CD4-positive, alpha-beta T cell treated with Interleukin-15 for 4 hours (primary cell): ENCODE data around the gene TTLL10.
"Not testable (repeated sequence)": the region's sequence is repeated elsewhere in the genome, so short reads cannot be mapped to it uniquely, and the experiment has no call there.

ENCODE experiments used
- DNase-seq: peaks from one replicate; pipeline ENCODE4 v3.0.0-alpha.2; 2020; ENCODE audit warnings: low spot score

Gene TTLL10

DNA sequence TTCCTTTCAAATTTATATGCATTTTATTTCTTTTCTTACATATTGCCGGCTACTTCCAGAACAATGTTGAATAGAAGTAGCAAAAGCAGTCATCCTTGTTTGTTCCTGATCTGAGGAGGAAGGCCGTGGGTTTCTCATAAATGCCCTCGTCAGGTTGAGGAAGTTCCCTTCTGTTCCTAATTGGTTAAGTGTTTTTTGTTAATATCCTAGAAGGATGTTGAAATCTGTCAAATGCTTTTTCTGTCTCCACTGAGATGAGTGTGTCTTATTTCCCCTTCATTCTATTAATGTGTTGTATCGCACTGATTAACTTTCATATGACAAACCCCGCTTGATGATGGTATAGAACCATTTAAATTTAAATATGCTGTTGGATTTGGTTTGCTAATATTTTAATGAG is 15.4 kb downstream of the TTLL10 start:
- no peak for DNase-seq

DNA sequence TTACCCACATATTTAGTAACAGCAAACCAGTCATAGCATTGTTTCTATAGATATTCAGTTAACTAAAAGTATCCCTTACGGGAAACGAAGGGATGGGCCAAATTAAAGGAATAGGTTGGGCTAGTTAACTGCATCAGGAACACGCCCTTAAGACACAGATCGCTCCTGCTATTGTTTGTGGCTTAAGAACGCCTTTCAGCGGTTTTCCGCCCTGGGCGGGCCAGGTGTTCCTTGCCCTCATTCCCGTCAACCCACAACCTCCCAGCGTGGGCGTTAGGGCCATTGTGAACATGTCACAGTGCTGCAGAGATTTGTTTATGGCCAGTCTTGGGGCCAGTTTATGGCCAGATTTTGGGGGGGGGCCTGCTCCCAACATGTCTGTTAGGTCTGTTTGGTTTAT is 18.1 kb downstream of the TTLL10 start:
- no peak for DNase-seq

DNA sequence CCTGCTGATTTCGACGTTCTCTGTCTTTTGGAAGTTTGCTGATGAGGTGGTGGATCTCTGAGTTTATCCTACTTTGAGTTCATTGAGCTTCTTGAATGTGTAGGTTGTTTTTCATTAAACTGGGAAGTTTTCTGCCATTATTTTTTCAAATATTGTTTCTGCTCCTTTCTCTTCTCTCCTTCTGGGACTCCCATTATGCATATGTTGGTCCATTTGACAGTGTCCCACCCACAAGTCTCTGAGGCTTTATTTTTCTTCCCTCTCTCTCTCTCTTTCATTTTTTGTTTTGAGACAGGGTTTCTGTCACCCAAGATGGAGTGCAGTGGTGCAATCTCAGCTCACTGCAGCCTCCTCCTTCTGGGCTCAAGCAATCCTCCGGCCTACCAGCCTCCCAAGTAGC is 21.0 kb downstream of the TTLL10 start:
- no peak for DNase-seq

DNA sequence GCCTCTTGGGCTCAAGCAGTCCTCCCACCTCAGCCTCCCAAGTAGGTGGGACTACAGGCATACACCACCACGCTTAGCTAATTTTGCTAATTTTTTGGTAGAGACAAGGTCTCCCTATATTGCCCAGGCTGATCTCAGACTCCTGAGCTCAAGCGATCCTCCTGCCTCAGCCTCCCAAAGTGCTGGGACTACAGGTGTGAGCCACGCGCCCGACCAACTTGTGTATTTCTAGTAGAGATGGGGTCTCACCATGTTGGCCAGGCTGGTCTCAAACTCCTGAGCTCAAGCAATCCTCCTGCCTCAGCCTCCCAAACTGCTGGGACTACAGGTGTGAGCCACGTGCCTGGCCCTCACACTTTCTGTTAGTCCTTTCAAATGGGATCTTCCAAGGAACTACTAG is 22.0 kb downstream of the TTLL10 start:
- DNase-seq: not testable (repeated sequence)

DNA sequence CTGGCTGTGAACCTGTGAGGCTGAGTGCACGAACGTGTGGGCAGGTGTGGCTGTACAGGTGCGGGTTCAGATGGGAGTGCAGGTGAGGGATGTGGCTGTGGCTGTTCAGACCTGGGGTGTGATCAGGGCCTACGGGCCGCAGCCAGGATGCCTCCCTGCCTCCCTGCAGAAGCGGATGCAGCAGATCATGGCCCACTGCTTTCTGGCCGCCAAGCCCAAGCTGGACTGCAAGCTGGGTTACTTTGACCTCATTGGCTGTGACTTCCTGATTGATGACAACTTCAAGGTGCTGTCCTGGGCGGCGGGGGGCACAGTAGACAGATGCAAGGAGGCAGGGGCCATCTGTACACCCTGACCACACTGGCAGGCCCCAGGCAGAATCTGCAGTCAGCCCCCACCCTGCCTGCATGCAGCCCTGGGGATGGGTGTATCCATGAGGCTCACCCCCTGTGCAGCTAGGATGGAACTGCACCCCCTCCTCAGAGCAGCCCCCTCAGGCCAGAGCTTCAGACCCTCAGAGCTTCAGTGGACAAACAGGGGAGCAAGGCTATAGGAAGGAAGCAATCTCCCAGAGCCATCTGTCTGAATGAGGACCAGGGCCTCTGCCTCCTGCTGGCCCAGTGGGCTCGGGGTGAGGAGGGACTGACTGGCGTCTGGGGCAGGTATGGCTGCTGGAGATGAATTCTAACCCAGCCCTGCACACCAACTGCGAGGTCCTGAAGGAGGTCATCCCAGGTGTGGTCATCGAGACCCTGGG is 22.9 kb downstream of the TTLL10 start:
- no peak for DNase-seq

DNA sequence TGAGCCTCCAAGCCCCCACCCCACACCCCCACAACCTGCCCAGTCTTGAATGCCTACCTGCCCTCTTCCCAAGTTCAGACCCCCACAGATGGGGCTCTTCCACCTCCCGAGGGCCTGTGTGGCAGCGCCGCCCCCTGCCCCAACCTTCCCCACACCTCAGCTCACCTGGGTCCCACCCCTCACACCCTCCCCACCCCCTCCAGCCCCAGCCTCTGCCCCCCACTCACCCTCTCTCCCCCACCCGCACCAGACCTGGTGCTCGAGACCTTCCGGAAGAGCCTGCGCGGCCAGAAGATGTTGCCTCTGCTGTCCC is 23.5 kb downstream of the TTLL10 start:
- DNase-seq: no peak

DNA sequence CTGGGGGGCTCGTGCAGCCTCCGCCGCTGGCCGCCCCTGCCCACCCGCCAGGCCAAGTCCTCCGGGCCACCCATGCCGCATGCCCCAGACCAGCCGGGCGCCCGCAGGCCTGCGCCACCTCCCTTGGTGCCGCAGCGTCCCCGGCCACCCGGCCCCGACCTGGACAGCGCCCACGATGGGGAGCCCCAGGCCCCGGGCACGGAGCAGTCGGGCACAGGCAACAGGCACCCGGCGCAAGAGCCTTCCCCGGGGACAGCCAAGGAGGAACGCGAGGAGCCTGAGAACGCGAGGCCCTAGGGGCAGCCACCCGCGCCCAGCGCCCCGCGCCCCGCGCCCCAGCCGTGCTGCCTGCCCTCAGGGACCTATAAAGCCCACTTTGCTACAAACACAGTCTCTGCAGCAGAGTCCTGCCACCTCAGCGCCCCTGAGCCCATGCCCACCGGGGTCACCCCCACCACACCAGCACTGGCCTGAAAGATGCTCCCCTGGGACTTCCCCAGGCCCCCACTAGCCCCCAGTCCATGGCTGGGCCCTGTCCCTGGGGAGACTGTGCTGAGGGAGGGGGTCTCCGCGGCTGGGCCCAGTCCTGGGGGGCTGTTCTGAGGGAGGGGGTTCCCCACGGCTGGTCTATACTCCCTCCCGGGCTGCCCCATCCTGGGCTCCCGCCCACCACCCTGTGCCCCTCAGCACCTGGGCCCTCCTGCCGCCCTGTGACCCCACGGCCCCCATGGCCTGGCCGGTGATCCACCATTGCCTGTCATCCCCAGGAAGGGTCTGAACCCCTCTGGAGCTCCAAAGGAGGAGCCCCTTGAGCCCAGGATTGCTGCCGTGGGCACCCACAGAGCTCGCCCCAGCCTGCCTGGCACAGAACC is 24.1 kb downstream of the TTLL10 start:
- DNase-seq: no peak

DNA sequence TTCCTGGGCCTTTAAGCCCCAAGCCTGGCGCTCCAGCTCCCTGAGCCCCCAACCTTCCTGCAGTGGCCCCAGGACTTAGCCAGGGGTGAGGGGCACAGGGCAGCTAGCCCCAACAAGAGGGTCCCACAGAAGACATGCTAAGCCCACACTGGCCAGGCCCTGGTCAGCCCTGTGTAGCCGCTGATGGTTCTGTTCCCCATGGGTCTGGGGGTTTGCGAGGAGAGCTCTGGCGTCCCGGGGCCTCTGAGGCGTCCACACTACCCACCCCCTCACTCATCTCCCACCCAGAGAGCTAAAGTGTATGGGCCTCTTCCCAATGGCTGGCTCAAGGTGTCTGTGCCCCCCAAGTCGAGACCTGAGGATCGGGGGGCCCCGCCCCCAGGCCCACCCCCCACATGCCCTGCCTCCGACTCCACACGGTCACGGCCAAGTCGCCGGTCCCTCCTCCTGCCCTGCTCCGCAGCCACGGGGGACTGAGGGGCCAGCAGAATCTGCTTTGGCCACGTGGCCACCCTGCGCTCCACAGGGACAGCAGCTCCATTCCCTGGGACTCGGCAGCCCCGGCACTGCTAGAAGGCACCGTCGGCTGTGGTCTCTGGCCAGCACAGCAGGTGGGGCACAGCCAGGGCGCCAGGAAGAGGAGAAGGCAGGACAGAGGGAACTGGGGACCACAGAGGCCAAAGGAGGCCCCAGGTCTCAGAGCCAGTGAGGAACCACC is 24.9 kb downstream of the TTLL10 start:
- DNase-seq: no peak

DNA sequence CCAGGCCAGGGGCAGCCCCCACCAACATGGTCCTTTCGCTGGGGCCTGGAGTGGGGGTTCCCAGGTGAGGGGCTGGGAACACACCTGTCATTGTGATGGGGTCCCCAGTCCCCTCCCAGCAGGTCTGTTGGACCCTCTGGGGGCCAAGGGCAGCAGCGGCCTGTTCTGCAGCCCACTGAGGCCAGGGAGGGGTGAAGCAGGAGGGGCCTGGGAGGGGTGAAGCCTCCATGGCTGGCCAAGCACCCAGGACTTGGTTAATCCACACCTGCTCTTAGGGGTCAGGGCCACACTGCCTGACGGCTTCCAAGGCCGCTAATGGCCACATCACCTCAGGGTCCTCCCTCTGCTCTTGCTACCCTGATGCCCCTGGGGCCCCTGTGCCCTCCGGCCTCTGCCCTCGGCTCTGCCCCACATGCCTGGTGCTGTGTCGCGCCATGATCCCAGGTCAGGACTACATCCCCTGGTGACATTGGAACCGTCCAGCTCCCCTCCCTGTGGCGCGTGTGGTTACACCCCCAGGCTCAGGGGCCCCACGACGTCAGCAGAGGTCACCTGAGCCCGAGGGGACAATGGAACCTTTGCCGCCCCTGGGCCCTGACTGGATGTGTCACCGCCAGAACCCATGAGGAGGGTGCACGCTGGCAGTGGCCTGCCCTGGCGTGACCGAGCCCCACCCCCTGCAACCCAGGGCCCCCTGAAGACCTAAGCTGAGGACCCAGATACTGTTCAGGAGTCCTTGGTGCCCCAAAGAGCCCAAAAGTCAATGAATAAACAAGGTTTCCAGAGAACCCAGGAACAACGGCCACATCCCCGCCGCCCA is 25.7 kb downstream of the TTLL10 start:
- no peak for DNase-seq

DNA sequence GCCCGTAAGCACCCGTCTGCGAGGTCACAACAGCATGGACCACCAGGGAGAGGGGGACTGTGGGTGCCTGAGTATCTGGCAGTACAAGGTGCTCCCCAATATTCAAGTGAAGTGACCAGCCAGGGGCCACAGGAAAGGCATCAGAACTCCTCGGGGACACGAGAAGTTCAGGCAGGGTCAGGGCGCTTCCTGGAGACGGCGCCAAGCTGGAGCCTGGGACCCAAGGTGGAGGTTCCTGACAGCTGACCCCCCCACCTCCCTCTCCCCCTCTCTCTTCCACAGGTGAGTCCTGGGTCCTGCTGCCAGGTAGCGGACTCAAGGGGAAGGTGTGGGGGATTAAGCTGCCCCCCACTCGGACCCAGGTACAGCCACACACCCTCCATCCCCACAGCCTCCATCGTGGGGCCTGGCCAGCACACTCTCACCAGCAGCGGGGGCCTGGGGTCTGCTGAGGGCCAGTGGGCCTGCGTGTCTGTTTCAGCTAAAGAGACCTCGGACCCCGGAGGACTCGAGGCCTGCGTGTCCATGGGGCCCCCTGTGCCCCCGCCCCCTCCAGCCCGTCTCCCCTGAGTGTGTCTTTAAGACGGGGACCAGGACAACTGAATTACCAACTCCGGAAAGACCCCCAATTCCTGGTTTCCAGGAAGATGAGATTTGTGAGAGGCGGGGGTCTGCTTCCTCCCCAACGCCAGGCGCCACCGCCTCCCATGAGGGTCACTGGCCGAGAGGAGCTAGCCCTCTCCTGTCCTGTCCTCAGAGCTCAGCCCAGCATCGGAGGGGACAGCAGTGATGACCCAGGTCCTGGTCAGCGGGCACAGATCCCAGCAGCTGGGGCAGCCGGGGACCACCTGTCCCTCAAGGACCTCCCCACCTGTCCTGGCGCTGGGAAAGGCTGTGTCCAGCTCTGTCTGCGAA is 26.5 kb downstream of the TTLL10 start:
- no peak for DNase-seq

DNA sequence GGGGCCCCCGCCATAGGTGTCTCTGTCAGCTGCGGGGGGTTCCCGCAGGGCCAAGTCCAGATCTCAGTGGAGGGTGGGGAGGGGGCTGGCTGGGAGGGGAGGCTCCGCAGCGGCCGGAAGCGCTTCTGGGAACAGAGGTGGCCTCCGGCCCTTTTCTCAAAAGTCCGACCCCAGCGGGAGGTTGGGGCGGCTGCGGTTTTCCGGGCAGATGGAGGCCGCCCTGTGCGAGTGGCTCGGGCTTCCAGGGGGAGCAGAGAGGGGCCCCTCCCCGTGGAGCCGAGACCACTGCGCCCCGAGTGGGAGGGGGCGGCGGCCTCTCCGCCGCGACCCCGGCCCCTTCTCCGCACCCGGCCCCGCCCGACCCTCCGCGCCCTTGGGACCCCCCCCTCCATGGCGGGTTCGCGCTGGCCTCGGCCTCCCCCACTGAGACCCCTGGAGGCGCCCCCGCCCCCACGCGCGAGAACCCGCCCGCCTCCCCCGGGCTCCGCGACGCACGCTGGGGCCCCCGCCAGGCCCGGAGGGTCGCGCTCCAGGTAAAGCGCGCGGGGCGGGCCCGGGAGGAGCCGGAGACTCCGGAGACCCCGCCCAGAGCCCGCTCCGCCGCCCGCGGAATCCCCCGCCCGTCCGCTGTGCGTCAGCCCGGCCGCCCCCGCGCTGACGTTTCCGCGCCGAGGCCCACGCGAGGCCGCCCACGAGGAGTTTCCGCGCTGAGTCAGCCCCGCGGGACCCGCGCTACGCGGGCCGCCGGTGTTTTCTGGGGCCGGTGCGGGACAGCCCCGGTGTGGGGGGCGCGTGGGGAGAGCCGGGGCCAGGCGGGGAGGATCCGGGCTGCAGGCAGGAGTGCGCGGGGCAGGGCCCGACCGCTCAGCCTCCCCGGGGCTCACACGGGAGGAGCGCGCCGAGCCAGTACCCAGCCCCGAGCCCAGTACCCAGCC is 27.5 kb downstream of the TTLL10 start:
- DNase-seq: peak; percentile 88

DNA sequence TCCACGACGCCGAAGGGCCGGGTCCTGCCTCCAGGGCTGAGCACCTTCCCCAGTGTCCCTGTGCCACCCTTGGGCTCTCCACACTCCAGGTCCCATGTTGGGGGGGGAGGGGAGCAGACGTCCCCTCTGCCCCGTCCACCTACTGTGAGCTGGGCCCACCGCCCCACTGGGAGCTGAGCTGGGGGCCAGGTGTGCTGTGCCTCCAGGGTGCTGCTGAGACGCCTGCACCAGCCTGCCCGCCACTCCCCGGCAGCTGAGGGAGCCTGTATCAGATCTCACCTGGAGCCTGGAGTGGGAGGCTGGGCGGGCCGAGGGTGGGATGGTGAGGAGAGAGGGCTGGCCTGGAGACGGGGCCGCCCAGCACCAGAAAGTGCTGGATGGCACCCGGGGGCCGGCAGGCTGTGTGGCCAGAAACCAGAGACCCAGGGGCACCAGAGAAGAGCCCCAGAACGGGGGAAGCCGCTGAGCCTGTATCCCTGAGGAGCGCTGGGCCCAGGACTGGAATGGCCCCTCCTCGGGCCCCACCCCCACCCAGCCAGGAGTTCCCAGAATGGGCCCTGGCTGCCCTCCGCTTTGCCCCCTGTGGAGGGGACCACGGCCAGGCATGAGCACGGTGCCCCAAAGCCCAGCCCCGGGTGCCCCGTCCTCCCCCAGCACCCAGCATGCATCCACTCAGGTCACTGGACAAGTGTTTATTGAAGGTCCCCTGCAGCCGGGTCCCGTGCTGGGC is 29.3 kb downstream of the TTLL10 start:
- DNase-seq: no peak

DNA sequence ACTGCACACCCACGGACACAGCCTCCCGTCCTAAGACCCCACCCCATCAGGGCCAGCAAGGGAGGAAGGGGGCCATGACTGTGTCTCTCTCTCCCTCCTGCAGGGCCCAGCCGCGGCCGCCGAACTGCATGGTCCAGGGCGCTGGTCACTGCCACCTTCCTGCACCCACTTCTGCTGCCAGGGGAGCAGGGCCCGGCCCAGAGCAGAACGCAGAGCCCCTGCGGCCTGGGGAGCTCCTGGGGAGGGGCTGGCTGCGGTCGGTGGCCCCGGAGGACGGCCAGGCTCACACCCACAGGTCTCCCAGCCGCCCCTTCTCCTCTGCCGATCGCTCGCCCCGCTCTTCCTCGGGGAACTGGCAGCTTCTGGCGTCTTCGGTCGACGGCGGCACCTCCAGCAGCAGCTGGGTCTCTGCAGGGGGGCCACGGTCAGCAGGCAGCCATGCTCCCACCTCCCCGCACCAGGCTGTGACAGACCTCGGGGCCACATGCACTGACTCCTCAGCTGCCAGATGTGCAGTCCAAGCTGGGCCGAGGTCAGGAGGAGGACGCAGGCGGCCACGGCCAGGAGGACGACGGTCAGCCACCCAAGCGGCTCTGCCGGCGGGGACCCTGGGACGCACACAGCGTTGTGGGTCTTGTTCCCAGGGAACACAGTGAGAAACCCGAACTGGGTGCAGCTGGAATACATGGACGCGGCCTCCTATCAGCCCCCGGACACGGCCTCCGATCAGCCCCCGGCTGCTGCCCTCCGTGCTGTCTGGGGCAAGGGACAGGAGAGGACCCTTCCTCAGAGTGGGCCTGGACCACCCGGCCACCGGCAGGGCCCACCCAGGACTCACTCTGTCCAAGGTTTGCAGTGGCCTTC is 30.1 kb downstream of the TTLL10 start:
- DNase-seq: no peak

DNA sequence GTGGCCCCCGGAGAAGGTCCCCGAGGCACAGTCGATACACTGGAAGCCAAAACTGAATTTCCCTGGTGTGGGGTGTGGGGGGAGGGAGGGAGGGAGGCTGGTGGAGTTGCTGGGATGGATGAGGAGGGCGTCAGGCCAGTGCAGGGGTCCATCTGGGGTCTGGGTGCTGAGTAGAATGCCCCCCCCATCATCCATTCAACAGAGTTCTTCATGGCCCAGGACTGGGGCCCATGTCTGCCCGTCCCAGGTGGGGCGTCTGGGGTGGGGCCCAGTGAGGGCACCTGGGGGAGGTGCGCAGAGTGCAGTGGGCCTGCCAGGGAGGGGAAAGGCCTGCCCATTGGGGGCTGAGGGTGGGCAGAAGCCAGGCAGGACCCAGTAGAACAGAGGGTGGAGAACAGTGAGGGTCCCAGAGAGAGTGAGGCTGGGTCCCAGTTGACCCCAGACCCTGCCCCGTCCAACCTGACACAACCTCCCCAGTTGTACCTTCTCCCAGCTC is 30.8 kb downstream of the TTLL10 start:
- no peak for DNase-seq

DNA sequence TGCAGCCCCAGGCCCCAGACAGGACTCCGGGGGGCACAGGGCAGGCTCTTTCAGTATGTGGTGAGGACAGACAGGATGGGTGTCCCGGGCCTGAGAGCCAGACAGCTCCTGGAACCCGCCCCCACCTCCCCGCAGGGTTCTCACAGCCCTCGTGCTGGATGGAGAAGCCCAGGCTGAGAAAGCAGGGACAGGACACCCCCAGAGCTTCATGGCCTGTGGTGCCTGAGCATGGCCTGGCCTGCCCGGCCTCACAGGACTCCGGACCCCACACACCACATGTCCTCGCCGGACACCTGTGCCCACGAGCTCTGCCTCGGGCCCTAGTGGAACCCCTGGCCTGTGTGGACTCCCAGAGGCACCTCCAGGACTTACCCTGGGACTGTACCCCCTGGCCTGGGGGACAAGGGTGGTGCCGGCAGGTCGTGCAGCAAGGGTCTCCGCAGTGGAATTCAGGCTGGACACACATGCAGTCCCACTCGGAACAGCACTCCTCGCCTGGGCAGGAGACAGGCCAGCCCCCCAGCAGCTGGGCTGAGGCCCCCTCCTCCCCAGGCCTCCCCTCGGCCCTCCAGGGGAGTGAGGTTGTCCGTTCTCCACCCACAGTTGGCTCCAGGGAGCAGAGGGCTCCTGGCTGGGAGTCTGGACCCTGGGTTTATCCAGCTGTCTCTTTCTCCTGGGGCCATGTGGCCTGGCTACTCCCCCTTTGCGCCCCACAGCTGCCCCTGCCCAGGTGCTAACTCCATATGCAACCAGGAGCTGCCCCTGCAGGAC is 31.5 kb downstream of the TTLL10 start:
- no peak for DNase-seq

DNA sequence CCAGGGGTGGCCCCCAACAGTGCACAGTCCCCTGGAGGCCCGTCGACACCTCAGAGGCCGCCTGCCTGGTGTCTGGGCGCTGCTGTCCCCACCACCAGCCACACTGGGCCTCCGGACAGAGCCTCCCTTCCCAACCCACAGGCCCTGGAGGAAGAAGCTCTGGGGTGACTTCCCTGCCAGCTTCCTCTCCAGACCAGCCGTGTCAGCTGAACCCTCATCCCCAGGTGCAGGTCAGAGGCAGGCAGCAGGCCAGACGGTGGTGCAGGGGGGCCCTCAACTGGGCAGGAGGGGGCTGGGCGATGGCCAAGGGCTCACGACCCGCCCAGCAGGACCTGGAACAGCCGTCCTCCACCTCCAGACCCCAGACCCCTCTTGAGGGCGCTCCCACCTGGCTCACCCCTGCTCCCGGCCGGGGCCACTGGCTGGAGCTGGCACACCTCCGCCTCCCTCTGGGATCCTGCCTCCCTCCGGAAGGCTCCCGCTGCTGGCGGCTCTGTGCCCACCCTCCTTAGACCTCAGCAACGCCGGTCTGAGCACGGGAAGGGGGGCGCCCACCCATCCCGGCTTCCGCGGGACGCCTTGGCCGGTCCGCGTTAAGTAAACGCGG is 32.2 kb downstream of the TTLL10 start:
- no peak for DNase-seq
